Embryonic facial prominence (tissue), 1 donor: Measurements from ENCODE around the gene MCEE.
"Not testable (repeated sequence)": the region's sequence is repeated elsewhere in the genome, so short reads cannot be mapped to it uniquely, and the experiment has no call there.

Source experiments
- DNase-seq: peaks from one replicate; pipeline ENCODE4 v3.0.0-alpha.2; 2016; ENCODE audit errors: extremely low spot score

The MCEE gene

DNA sequence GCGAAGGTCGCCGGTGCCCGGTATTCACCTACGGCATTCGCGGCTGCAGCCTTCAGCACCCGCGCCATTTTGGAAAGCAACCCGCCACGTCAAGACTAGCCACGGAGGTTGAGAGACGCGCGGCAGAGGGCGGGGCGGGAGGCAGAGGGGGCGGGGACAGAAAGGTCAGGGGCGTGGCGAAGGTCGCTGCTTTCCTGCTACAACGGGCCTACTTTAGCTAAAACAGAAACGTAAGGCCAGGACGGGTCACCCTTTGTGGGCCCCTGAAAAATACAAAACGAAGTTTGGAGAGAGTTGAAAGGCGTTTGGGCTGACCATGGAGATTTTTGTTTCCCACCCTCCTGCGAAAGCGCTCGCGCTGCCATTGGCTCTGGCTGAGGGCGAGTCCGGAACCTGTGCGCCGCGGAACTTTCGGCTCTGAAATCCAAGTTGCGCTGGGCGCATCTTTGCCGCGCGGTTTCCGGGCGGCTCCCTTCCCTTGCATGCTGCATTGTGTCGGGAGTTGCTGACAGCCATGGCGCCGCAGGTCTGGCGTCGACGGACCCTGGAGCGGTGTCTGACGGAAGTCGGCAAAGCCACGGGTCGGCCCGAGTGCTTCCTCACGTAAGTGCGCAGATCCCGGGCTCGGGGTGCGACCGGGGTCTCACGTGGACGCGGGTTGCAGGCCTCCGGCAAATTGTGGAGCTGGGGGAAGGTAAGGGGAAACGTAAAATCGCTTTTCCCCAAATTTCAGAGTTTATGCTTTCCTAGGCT is at the start of gene MCEE, which contains the start of gene MPHOSPH10:
Gene MCEE (minus strand): TSS at position 78 of the 753 bp plus-strand sequence. CDS start 10 bp downstream, at position 68.
Gene MPHOSPH10 (plus strand): TSS at position 483 of the 753 bp plus-strand sequence. CDS start 32 bp downstream, at position 515.
- peak; percentile 83 for DNase-seq

DNA sequence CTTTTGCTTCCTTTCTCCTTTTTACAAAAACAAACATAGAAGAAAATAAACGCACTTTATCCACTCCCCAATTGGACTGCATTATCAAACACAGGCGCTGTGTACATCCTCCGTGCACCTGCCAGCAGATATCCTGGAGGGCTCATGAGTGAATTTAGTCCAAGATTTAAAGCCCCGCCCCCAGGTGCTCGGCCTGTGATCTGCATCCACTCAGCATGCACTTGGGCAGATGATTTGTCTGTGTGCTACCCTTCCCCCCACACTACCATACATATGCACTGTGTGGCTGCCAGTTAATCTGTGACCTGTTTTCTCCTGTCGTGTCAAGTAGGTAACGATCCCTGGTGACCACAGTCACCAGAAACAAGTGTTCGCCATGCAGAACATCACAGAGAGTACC is 48.8 kb upstream of the MCEE start:
- DNase-seq, result not testable (repeated sequence)

DNA sequence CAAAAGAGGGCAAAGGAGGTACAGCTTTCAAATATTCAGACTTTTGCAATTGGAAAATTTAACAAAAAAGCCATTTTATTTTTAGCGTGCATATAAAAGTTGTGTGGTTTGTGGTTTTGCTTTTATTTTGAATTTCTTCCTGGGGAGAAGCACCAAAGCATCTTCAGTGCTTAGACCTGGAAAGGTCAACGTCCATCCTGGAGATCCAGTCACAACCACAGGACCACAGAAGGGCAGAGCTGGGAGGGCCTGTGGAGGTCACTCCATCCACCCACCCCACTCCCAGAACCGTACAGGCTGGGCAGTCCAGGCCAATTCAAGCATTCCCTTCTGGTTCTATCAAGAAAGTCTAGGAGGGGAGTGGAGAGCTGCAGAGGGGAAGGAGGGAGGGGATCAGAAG is 44.2 kb upstream of the MCEE start:
- DNase-seq, result no peak

DNA sequence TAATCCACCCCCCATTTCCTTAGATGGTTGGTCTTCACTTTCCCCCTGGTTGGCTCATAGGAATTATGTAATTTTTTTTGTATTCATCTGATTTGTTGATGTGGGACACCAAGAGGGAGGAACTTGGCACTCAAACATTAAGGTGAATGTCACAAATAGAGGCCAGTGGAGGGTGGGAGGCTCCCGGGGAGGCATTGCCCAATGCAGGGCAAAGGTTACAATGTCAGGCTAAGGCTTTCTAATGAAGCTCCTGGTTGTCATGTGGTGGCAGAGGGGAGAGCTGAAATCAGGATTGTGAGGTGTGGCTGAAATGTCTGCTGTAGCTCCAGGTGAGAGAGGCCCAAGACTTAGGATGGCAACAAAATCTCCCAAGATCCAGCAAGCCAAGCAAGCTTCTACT is 43.1 kb upstream of the MCEE start:
- DNase-seq, result no peak

DNA sequence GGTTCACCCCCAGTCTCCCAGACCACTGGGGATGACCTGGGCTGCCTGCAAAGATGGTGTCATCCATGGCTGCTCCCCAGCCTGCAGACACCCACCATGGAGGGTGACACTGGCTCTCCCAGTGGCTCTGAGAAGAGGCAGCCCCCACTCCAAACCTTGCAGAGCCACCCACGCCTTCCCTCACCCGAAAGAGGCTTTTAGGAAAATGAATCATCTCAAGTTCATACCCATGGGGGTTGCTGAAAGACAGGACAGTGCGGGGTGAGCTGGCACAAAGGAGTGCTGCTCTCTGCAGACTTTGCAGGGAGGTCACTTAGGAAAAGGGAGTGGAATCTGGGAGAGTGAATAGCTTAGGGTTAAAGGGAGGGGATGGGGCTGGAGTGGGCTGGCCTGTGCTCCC is 36.8 kb upstream of the MCEE start:
- no peak for DNase-seq

DNA sequence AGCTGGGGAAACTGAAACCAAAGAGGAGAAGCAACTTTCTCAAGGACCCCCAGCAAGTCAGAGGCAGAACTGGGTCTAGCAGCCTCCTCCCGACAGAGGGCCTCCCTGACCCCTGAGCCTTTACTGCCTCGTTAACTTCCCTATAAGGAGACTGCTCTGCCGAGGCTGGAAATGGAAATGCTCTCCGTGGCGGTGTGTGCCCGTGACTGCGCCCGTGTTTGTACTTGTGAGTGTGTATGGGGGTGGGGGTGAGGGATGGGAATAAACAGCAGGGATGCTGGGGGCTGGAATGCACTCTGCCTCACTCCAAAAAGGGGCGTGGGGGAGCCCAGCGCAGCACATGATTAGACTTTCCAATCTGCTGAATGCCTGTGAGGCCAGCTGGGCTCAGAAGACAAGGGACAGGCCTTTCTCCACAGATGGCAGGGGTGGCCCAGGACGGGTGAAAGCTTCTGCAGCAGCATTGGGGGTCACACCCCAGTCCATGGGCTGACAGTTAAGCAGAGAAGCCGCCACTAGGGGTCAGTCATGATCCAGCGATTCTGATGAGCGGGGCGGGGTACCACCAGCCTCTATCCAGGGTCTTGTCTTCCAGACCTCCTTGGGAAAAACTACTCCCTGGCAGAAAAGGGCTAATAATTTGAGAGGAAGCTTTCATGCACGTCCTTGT is 27.2 kb upstream of the MCEE start:
- peak; percentile 7 for DNase-seq

DNA sequence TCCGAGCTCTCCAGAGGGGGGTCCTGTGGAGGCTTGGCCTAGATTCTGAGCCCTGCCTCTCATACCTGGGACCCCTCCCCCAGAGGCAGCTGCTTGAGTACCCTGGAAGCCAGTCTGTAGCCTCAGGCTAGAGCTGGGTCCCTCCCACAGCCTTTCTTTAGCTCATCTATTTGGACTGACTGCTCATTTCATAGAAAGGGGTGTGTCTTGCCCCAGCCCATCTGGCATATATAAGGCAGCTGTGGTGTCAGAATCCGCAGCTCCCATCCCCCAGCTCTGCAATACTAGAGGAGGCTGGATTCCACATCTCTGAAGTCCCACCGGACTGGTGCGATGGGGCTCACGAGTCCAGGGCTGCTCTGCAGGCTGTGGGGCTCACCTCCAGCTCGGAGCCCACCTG is 26.5 kb upstream of the MCEE start:
- peak; percentile 12 for DNase-seq

DNA sequence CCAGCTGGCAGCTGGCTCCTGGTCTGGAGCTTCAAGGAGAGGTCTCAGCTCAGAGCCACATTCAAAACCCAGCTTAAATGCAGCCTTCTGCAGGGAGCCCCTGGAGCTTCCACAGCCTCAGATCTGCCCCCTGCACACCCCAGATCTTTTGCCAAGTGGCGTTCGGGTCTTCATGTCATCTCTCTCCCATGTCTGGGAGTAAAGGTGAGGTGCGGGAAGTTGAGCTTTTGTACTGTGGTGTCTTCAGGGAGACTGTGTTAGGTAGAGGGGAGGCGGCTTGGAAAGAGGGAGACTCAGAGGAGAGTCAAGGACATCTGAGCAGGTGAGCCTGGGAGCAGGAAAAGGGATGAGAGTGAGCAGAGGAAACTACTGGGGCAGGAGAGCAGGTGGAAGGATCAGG is 25.8 kb upstream of the MCEE start:
- DNase-seq, result no peak

DNA sequence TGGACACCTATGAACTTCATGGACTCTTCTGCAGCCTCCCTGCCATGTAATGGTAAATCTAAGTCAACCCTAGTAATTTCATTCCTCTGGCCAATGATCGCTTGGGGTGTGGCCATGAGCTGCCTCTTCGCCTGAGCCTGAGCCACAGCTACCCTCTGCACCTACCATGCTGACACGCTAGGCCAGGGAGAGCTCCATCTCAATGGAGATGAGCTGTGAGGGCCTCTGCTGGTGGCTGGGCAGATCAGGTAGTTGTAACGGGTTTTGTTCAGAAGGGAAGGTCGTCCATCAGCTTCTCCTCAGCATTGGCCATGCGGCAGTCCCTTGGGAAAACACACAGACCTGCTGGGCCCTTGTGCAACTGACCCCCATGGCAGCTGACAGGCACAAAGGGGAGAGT is 24.8 kb upstream of the MCEE start:
- DNase-seq, result no peak

DNA sequence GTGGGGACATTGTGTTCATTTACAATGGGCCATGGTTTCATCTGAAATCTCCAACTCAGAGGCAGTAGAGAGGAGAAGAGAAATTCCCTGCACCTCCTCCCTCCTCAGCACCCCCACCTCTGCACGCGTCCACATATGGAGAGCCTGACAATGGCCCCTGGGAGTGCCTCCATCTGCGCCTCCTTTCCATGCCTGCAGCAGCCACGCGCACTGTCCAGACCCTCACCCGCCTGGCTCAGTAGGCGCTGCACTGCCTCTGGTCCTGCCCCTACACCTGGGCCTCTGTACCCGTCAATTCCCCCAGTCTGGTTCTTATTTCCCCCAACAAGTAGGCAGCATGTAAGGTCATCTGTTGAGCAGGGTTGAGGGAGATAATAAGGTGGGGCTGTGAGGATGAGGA is 24.2 kb upstream of the MCEE start:
- DNase-seq, result no peak

DNA sequence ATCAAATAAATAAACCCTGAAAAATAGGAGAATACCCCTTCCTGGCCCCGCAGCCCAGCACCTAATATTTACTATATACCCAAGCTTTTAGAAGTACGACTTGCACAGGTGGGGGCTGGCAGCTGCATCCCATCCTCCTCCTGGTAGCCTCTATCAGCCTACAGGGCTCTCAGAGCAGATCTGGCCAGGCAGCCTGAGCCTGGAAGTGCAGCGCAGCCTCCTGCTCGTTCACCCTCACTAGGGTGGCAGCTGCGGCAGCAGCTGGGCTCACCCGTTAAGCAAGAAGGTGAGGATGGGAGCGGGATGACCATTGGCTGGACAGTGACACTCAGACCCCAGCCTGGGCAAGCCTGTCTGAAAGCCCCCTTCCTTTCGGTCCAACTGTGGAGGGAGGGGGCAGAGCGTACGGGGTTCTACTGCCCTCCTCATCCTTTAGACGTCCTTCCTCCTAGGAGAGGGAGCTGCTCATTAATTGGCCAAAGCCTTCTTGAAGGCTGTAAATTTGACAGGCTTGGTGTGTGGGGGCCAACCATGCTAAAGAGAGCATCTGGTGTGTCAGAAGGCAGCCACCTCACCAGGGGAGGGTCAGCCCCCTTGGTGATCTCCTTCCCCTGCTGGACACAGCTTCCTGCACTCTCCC is 23.7 kb upstream of the MCEE start:
- DNase-seq, result no peak

DNA sequence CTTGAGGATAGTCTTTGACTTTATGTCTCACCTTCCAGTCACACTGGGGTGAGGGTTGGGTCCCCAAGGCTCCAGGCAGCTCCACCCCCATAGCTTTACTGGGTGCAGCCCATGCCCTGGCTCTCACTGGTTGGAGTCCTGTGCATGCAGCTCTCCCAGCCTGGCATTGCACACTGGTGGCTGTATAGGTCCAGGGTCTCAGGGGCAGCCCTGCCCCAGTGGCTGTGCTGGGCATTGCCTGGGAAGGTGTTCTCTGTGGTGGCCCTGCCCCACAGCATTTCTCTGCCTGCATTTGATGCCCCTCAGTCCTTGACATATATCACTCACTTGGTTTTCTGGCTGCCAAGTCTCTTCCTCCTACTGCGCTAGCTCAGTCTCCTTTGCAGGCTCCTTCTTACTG is 21.6 kb upstream of the MCEE start:
- no peak for DNase-seq

DNA sequence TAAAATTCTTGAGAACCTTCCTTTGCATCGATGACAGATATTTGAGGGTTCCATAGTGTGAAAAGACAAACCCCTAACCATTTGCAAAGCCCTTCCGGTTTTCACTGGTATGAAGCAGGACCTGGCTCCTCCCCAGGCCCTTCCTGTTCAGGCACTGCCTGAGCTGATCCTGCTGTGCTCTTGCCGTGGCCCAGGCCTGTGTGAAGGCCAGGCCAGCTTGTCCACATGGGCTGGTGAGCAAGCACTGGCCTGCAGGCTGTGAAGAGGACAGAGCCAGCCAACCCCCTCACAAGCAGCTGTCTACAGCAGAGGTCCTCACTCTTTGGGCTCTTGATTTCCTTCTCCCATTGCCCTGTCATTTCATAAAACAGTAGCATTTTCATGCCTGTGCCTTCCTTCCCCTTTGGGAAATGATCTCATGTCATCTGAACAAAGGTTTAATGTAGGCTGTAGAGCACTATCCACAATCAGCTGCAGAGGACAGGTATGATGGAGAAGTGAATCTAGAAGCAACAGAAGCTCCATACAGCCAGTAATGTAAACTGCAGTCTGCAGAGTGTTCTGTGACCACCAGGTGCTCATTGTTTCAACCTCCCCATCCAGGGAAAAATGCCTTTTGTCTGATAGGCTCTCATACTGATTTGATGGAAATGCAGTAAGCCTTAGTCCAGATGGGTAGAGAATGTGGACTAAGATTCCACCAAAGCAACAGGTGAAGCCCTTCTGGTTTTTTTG is 20.2 kb upstream of the MCEE start:
- DNase-seq, result no peak

DNA sequence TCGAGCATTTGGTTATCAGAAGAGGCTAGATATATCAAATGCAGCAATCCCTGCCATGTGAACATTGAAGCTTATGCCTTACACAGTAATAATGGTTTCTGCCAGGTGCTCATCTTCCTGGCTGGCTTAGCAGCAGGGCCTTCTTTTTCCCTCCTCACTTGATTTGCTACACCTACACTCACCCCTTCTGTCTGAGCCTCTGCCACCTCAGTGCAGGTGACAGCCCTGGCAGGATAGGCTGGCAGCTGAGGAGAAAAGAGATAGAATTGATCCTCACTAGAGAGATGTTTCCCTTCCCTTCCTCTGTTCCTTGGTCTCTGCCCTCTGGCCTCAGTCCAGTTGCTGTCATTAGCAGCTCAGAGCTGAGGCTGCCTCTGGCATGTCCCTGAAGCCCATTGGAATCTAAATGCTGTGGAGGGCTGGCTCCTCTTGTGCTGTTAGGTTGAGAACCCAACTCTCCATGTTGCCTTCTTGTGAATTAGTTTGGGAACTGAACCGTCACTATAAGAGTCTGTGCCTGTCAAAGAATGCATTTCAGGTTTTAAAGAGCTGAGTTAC is 18.6 kb upstream of the MCEE start:
- DNase-seq, result no peak

DNA sequence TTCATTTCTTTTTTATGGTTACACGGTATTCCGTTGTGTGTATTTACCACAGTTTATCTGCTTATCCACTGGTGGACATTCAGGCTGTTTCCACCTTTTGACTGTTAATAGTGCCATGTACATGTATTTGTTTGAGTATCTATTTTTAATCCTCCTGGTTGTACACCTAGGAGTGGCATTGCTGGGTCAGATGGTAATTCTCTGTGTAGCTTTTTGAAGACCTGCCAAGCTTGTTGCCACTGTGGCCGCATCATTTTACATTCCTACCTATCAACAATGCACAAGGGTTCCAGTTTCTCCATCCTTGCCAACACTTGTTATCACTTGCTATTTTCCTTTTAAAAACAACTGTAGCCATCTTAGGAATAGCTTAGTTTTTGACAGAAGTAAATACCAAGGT is 13.8 kb upstream of the MCEE start:
- no peak for DNase-seq

DNA sequence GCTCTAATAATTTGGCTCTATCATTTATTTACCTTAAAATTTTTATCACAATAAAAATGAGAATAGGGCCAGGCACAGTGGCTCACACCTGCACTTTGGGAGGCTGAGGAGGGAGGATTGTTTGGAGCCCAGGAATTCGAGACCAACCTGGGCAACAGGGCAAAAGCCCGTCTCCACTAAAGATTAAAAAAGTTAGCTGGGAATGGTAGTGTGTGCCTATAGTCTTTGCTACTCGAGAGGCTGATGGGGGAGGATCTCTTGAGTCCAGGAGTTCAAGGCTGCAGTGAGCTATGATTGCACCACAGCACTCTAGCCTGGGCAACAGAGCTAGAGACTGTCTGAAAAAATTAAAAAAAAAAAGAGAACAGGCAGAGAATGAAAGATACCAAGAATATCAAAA is 6.1 kb upstream of the MCEE start:
- DNase-seq, result no peak

DNA sequence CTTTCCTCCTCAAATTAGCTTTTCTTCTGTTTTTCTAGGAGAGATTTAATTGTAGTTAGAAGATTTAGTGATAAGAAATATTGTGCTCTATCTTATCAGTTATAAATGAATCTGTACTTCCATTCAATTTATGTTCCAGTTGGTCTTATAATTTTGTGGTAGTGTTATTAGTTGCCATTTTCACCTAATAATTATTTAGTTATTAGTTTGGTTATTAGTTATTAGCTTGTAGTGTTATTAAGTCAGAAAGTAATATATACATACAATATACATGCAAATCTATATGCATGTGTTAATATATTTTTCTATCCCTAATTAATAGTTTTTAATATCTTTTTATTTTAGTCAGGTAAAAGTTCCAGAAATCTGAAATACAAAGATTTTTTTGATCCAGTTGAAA is 3.6 kb upstream of the MCEE start:
- no peak for DNase-seq

DNA sequence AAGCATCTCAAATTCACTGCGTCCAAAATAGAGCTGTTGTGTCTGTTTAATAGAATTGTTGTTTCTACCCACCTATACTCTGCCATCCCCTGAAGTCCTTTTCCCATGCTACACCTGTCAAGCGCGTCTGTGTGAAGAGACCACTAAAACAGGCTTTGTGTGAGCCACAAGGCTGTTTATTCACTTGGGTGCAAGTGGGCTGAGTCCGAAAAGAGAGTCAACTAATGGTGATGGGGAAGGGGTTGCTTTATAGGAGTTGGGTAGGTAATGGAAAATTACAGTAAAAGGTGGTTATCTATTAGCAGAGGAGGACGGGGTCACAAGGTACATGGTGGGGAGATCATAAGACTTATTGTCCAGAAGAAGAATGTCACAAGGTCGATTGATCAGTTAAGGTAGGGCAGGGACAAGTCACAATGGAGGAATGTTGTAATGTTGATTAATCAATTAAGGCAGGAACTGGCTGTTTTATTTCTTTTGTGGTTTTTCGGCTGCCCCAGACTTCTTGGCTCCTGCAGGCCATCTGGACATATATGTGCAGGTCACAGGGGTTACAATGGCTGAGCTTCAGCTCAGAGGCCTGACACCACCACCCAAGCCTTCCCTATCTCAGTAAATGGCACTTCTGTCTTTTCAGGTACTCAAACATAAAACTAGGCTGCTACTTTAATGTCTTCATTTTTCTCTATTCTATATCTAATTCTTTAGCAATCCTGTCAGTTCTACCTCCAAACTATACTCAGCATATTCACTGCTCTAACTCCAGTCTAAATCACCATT is 1.5 kb upstream of the MCEE start:
- not testable (repeated sequence) for DNase-seq

DNA sequence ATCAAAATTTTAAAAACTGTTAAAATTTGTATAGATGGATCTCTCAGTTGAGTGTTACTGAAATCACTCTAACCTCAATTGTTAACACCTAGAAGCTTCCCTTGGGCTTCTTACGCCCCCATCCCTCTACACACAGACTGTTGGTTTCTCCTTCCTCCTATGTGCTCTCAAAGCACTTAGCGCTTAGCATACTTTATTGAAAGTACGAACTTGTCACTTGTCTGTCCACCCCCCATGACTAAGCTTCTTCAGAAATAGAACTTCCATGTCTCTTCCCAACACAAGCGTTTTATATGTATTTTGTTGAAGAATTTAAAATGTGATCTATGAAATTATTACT is 846 bp upstream of the MCEE start:
- no peak for DNase-seq

DNA sequence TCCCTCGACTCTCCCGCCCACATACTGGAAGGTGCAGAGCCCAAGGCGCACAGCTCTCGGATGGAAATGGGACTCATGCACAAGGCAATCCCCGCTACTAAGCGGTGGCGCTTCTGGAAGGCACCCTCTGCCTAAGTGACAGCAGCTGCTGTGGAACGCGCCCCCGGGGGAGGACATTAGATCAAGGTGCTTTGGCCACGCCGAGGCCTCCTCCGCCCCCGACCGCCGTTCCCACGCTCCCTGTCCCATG is 202 bp downstream of the MCEE start:
- no peak for DNase-seq

DNA sequence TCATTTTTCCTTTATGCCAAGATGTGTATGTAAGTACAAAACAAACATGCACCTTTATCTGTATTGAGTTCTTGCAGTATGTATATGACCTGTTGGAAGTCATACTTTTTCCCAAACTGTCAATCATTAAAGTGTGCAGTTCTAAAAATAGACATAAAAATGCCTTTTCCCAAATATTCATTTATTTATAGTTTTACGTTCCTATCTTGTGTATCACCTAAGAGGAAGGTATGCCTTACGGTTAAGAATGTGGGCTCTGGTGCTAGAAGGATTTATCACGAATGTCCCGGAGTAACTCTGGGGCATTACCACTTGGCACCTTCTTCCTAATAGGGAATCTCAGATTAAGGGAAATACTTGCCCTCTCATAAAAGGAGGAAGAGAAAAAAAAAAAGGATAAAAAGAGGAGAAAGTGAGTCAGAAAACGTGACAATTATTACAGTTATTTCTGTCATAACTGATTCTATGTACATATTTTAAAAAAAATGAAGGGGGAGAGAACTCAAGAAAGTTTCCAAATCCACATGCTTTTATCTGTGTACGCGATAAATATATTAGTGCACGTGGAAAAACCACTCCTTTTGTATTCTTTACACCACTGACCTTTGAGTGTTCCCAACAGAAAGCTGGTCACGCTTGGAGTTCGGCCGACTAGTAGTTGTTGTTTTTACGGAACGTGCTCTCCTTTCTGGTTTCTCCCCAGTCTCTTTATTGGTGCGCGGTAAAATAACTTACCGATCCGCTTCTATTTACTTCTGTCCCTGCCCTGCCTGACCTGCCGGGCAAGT is 721 bp downstream of the MCEE start:
- peak; percentile 16 for DNase-seq
